ENCODE data around the gene MSI2.

MSI2 gene

GRCh38 chr17:57528058-57528451, 271.7 kb downstream of the MSI2 start:
- Histone ChIP-seq H3K27ac (ENCODE audit: low read depth, low read length) (no peak overlapping the region), H3K79me2 (ENCODE audit: insufficient read depth, low read length) (0 out of 2 replicates have a peak, but pooled peaks cover 3% of the 10 kb centered on the region), H3K27me3 (ENCODE audit: low read length) (no peaks in the 10 kb centered on the region), H3K9me2 (replicated peaks; ENCODE audit: insufficient read depth, low read length) (no peaks in the 10 kb centered on the region), H3K4me2 (ENCODE audit: low read depth, low read length, poor library complexity, severe bottlenecking) (no peak overlapping the region), H4K20me1 (ENCODE audit: low read depth, low read length) (no peaks in the 10 kb centered on the region), H3K9me3 (ENCODE audit: insufficient read depth, low read length) (no peaks in the 10 kb centered on the region), H3K4me3 (ENCODE audit: insufficient read depth, low read length, poor library complexity, severe bottlenecking) (no peak overlapping the region), H3K9ac (ENCODE audit: low read length) (no peak overlapping the region), H3F3A (ENCODE audit: insufficient read depth) (no peaks in the 10 kb centered on the region), H3K36me3 (ENCODE audit: low read length) (no peaks in the 10 kb centered on the region), H2AFZ (ENCODE audit: low read depth, low read length, severe bottlenecking) (no peak overlapping the region)
- TF ChIP-seq EZH2phosphoT487 (conservative IDR thresholded peaks at IDR 0.05; ENCODE audit: low read length) (no peak), CTCF (IDR thresholded peaks at IDR 0.05; ENCODE audit: insufficient read depth, low read length, poor library complexity, severe bottlenecking) (no peak)

DNA sequence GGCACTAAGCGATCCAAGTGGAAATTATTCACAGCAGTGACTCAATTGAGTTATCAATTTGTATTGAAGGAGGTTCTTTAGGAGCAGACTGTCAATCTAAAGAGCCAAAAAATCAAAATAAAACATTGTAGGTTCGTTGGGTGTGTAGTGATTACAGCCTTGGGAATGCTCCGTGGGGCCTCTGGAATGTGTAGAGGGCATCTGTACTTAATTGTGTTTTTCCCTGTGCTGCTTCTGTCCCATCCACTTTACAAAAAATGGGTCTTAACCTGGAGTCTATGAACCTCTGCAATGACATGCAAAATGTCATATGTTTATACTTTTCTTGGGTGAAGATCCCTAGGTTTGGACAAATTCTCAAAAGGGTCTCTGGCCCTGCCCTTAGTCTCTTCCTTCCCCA, 273.7 kb downstream of the MSI2 start:
- no peaks in the 10 kb centered on the region for H3F3A ChIP-seq (ENCODE audit: insufficient read depth)
- TF ChIP-seq CTCF (IDR thresholded peaks at IDR 0.05; ENCODE audit: insufficient read depth, low read length, poor library complexity, severe bottlenecking), result no peak
- TF ChIP-seq EZH2phosphoT487 (conservative IDR thresholded peaks at IDR 0.05; ENCODE audit: low read length), result no peak
- H2AFZ ChIP-seq (ENCODE audit: low read depth, low read length, severe bottlenecking), result no peak overlapping the region
- no peak overlapping the region for H3K4me2 ChIP-seq (ENCODE audit: low read depth, low read length, poor library complexity, severe bottlenecking)
- no peak overlapping the region for H3K27ac ChIP-seq (ENCODE audit: low read depth, low read length)
- no peaks in the 10 kb centered on the region for H3K9me2 ChIP-seq (replicated peaks; ENCODE audit: insufficient read depth, low read length)
- H3K4me3 ChIP-seq (ENCODE audit: insufficient read depth, low read length, poor library complexity, severe bottlenecking), result no peak overlapping the region
- no peaks in the 10 kb centered on the region for H4K20me1 ChIP-seq (ENCODE audit: low read depth, low read length)
- no peaks in the 10 kb centered on the region for H3K79me2 ChIP-seq (ENCODE audit: insufficient read depth, low read length)
- H3K27me3 ChIP-seq (ENCODE audit: low read length), result no peaks in the 10 kb centered on the region
- H3K9ac ChIP-seq (ENCODE audit: low read length), result no peak overlapping the region
- no peaks in the 10 kb centered on the region for H3K9me3 ChIP-seq (ENCODE audit: insufficient read depth, low read length)
- no peaks in the 10 kb centered on the region for H3K36me3 ChIP-seq (ENCODE audit: low read length)

GRCh38 chr17:57530508-57530907, 274.2 kb downstream of the MSI2 start:
- H3K4me2 ChIP-seq (ENCODE audit: low read depth, low read length, poor library complexity, severe bottlenecking), result no peak overlapping the region
- no peak overlapping the region for H3K9ac ChIP-seq (ENCODE audit: low read length)
- H4K20me1 ChIP-seq (ENCODE audit: low read depth, low read length), result no peaks in the 10 kb centered on the region
- no peaks in the 10 kb centered on the region for H3K27me3 ChIP-seq (ENCODE audit: low read length)
- H3K4me3 ChIP-seq (ENCODE audit: insufficient read depth, low read length, poor library complexity, severe bottlenecking), result no peak overlapping the region
- no peaks in the 10 kb centered on the region for H3F3A ChIP-seq (ENCODE audit: insufficient read depth)
- no peak for TF ChIP-seq CTCF (IDR thresholded peaks at IDR 0.05; ENCODE audit: insufficient read depth, low read length, poor library complexity, severe bottlenecking)
- no peak for TF ChIP-seq EZH2phosphoT487 (conservative IDR thresholded peaks at IDR 0.05; ENCODE audit: low read length)
- H3K79me2 ChIP-seq (ENCODE audit: insufficient read depth, low read length), result no peaks in the 10 kb centered on the region
- H3K9me3 ChIP-seq (ENCODE audit: insufficient read depth, low read length), result no peaks in the 10 kb centered on the region
- H3K36me3 ChIP-seq (ENCODE audit: low read length), result no peaks in the 10 kb centered on the region
- H3K27ac ChIP-seq (ENCODE audit: low read depth, low read length), result no peak overlapping the region
- no peak overlapping the region for H2AFZ ChIP-seq (ENCODE audit: low read depth, low read length, severe bottlenecking)
- H3K9me2 ChIP-seq (replicated peaks; ENCODE audit: insufficient read depth, low read length), result no peaks in the 10 kb centered on the region

Data from SU-DHL-6 (cell line).